Measurements from ENCODE around the gene PRMT7. TPM values are rescaled to one million over a fixed set of nuclear protein-coding genes. Genes with fewer than 3 reads are reported as not detected.

The PRMT7 gene
- polyA plus RNA-seq, 1 experiment = 40.0 TPM

DNA sequence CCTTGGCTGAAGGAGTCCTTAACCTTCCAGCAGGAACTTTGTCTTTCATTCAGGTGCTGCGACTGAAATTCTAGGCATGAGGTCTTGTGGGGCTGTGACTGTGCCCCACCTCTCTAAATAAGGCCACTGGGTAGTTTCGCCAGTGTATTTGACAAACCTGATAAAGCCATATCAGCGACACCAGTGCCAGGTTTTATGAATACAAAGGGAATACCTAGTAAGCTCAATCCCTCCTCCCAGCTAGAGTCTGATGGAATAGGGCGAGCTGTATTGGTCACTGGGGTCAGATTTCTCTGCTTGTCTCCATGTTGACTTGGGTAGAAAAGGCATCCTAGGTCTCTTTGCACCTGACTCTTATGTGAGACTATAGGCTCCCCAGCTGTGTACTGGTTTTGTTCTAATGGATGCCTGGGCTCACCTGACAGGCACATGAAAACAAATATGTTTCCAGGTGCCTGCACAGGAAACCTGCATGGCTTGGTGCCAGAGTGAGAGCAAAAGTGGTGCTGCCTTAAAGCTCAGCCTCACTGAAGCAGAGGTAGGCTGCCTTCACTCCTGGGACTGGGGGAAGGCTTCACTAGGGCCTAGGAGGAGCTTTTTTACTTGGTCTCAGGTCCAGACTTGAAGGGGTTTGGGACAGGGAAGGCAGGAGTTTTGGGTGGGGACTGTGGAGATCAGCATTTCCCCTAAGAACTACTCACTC, 38.2 kb upstream of the PRMT7 start:
- DNase-seq (ENCODE audit: low read depth) = no peak
- ChIA-PET CTCF (interaction anchor here (0.8 to 2.2 kb wide), 3 partner anchors 11 to 57 kb away, joined by 3 to 9 read pairs (median 4); no protein-coding TSS in a partner anchor), POLR2A (no interaction called here)
- Histone ChIP-seq H3K36me3 (ENCODE audit: control insufficient read depth, insufficient read depth, low read length) (peaks cover 8% of the 10 kb centered on the region), H3K4me3 (ENCODE audit: low read depth, low read length) (no peak overlapping the region), H3K27me3 (ENCODE audit: control insufficient read depth, insufficient read depth, low read length) (no peaks in the 10 kb centered on the region)
- TF ChIP-seq, protein P1, sequence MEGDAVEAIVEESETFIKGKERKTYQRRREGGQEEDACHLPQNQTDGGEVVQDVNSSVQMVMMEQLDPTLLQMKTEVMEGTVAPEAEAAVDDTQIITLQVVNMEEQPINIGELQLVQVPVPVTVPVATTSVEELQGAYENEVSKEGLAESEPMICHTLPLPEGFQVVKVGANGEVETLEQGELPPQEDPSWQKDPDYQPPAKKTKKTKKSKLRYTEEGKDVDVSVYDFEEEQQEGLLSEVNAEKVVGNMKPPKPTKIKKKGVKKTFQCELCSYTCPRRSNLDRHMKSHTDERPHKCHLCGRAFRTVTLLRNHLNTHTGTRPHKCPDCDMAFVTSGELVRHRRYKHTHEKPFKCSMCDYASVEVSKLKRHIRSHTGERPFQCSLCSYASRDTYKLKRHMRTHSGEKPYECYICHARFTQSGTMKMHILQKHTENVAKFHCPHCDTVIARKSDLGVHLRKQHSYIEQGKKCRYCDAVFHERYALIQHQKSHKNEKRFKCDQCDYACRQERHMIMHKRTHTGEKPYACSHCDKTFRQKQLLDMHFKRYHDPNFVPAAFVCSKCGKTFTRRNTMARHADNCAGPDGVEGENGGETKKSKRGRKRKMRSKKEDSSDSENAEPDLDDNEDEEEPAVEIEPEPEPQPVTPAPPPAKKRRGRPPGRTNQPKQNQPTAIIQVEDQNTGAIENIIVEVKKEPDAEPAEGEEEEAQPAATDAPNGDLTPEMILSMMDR (IDR thresholded peaks at IDR 0.05; ENCODE audit: insufficient read depth, low read depth, low read length) = no peak

DNA sequence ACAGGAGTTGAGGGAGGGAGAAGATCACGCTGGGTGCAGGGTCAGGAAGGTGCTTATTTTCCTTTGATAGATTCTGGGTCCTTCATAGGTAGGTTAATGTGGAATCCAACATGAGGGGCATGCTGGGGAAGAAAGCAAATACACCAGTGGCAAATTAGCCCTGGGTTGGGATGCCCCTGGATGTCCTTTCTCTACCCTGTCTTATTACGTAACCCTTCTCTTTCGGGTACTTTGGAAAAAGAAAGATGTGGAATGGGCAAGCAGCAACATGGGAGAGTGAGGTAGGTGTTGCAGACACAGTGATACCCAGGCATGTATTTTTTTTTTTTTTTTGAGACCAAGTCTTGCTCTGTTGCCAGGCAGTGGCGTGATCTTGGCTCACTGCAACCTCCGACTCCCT, 37.4 kb upstream of the PRMT7 start:
- H3K4me3 ChIP-seq (ENCODE audit: low read depth, low read length) = no peak overlapping the region
- H3K36me3 ChIP-seq (ENCODE audit: control insufficient read depth, insufficient read depth, low read length) = peaks cover 8% of the 10 kb centered on the region
- CTCF ChIA-PET = interaction anchor here (1.7 to 2.2 kb wide), 2 partner anchors 10 to 12 kb away, joined by 5 to 9 read pairs; partner anchors contain the start of gene SLC7A6
- TF ChIP-seq, protein P1 (IDR thresholded peaks at IDR 0.05; ENCODE audit: insufficient read depth, low read depth, low read length) = no peak
- POLR2A ChIA-PET = no interaction called here
- no peak for DNase-seq (ENCODE audit: low read depth)
- no peaks in the 10 kb centered on the region for H3K27me3 ChIP-seq (ENCODE audit: control insufficient read depth, insufficient read depth, low read length)

DNA sequence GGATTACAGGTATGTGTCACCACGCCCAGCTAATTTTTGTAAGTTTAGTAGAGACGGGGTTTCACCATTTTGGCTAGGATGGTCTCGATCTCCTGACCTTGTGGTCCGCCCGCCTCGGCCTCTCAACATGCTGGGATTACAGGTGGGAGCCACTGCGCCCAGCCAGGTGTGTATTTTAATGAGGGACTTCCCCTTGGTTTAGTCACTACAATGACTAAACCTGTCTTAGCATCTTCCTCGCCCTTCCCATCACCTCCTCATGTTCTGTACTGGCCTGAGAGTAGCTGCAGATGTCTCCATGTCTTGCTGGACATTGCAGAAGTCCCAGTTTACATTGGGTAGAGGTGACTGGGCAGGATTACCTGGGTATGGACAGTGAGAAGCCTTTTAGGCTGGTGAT, 36.9 kb upstream of the PRMT7 start:
- ChIA-PET POLR2A (no interaction called here), CTCF (interaction anchor here (1.2 to 2.2 kb wide), 4 partner anchors 10 to 13 kb away, joined by 5 to 9 read pairs (median 6); partner anchors contain the start of gene SLC7A6)
- TF ChIP-seq, protein P1 (IDR thresholded peaks at IDR 0.05; ENCODE audit: insufficient read depth, low read depth, low read length) = no peak
- Histone ChIP-seq H3K27me3 (ENCODE audit: control insufficient read depth, insufficient read depth, low read length) (no peaks in the 10 kb centered on the region), H3K4me3 (ENCODE audit: low read depth, low read length) (no peak overlapping the region), H3K36me3 (ENCODE audit: control insufficient read depth, insufficient read depth, low read length) (peaks cover 8% of the 10 kb centered on the region)
- DNase-seq (ENCODE audit: low read depth) = no peak

DNA sequence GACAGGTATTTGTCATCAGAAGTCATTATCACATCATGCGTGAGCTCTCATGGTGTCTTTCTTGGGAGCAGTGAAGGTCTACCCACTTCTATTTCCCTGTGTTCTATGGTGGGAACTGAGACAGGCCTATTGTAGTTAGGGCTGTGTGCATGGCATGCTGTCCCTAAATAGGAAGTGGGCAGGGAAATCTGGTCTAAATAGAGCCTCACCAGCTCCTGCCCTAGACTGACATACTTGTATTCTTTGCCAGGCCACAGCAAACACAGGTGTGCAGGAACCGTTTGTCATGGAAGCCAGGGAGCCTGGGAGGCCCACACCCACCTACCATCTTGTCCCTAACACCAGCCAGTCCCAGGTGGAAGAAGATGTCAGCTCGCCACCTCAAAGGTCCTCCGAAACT, 36.4 kb upstream of the PRMT7 start:
- H3K27me3 ChIP-seq (ENCODE audit: control insufficient read depth, insufficient read depth, low read length) = no peaks in the 10 kb centered on the region
- no peak overlapping the region for H3K4me3 ChIP-seq (ENCODE audit: low read depth, low read length)
- ChIA-PET POLR2A (no interaction called here), CTCF (interaction anchor here (1.2 to 1.7 kb wide), 3 partner anchors 11 to 13 kb away, joined by 5 to 8 read pairs (median 5); partner anchors contain the start of gene SLC7A6)
- H3K36me3 ChIP-seq (ENCODE audit: control insufficient read depth, insufficient read depth, low read length) = peaks cover 8% of the 10 kb centered on the region
- no peak for DNase-seq (ENCODE audit: low read depth)
- TF ChIP-seq, protein P1 (IDR thresholded peaks at IDR 0.05; ENCODE audit: insufficient read depth, low read depth, low read length) = no peak

DNA sequence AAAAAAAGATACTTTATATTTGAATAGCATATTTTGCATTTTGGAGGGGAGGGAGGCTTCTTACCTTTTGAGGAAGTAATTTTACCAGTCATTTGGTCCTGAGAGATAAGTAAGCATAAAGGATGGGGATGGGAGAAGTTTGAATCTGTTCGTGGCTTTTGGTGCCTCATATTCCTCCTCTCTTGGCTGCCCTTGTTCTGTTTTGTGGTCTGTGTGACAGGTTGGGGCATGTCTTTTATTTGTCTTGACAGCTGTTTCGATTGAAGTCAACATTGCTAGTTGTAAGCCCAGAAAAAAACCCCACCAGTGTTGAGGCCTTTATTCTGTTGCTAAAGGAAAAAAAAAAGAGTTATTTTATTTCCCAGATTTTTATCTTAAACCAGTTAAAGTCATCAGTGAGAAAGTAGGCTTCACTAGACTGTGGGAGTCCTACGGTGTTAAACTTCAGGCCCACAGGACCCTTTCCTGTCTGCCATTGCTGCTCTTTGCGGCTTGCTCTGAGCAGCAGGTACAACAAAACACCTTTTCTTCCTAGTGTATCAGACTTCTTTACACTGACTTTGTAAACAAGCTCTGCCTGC, 35.1 kb upstream of the PRMT7 start:
- no peak for DNase-seq (ENCODE audit: low read depth)
- Histone ChIP-seq H3K27me3 (ENCODE audit: control insufficient read depth, insufficient read depth, low read length) (no peaks in the 10 kb centered on the region), H3K36me3 (ENCODE audit: control insufficient read depth, insufficient read depth, low read length) (peaks cover 8% of the 10 kb centered on the region), H3K4me3 (ENCODE audit: low read depth, low read length) (no peak overlapping the region)
- TF ChIP-seq, protein P1 (IDR thresholded peaks at IDR 0.05; ENCODE audit: insufficient read depth, low read depth, low read length) = no peak
- POLR2A ChIA-PET = no interaction called here
- CTCF ChIA-PET = interaction anchor here (0.6 to 1.4 kb wide), 2 partner anchors 13 to 14 kb away, joined by 3 to 4 read pairs; no protein-coding TSS in a partner anchor
